HG02763 (cell line): ENCODE results near the gene IRF2BP2.
"Not testable (repeated sequence)": the region's sequence is repeated elsewhere in the genome, so short reads cannot be mapped to it uniquely, and the experiment has no call there.

ENCODE experiments used
- ATAC-seq: cut with Tn5 transposase; IDR thresholded peaks from one replicate; pipeline ENCODE4 v1.9.1; 2021; ENCODE audit warnings: mild to moderate bottlenecking, moderate library complexity; ENCODE audit not compliant: unreplicated experiment

Gene IRF2BP2

GRCh38 chr1:234634922-234635321, 24.9 kb upstream of the IRF2BP2 start:
- not testable (repeated sequence) for ATAC-seq

GRCh38 chr1:234634387-234634786, 24.4 kb upstream of the IRF2BP2 start:
- no peak for ATAC-seq

- no peak for ATAC-seq
Observed at GRCh38 chr1:234633246-234634003, 23.4 kb upstream of the IRF2BP2 start.

- no peak for ATAC-seq
Observed at GRCh38 chr1:234632225-234632624, 22.2 kb upstream of the IRF2BP2 start.

GRCh38 chr1:234631721-234632125, 21.7 kb upstream of the IRF2BP2 start:
- no peak for ATAC-seq

- no peak for ATAC-seq
Observed at GRCh38 chr1:234629026-234629425, 19.0 kb upstream of the IRF2BP2 start.

GRCh38 chr1:234628089-234628488, 18.1 kb upstream of the IRF2BP2 start:
- ATAC-seq, result no peak

GRCh38 chr1:234627009-234627950, 17.3 kb upstream of the IRF2BP2 start:
- ATAC-seq, result no peak

- ATAC-seq, result no peak
Observed at GRCh38 chr1:234626391-234626790, 16.4 kb upstream of the IRF2BP2 start.

GRCh38 chr1:234624724-234625117, 14.7 kb upstream of the IRF2BP2 start:
- ATAC-seq, result no peak

- ATAC-seq, result no peak
Observed at GRCh38 chr1:234621657-234622335, 11.8 kb upstream of the IRF2BP2 start.

- no peak for ATAC-seq
Observed at GRCh38 chr1:234621127-234621468, 11.1 kb upstream of the IRF2BP2 start.

GRCh38 chr1:234620272-234621126, 10.5 kb upstream of the IRF2BP2 start:
- ATAC-seq, result no peak

GRCh38 chr1:234619794-234620247, 9.8 kb upstream of the IRF2BP2 start:
- no peak for ATAC-seq

- no peak for ATAC-seq
Observed at GRCh38 chr1:234619071-234619480, 9.1 kb upstream of the IRF2BP2 start.

GRCh38 chr1:234618737-234619049, 8.7 kb upstream of the IRF2BP2 start:
- ATAC-seq, result no peak

GRCh38 chr1:234617986-234618736, 8.2 kb upstream of the IRF2BP2 start:
- no peak for ATAC-seq

- no peak for ATAC-seq
Observed at GRCh38 chr1:234617131-234617985, 7.4 kb upstream of the IRF2BP2 start.

- ATAC-seq, result no peak
Observed at GRCh38 chr1:234616644-234617043, 6.7 kb upstream of the IRF2BP2 start.
